Epidermal melanocyte (primary cell): Measurements from ENCODE around the gene DLG2.

ENCODE experiments used
- DNase-seq: peaks from one replicate; pipeline ENCODE4 v3.0.0; 2011; ENCODE audit warnings: low spot score; ENCODE audit not compliant: insufficient read length

The DLG2 gene

GRCh38 chr11:83663446-83663845 is 1963.7 kb downstream of the DLG2 start:
- DNase-seq, result no peak

GRCh38 chr11:83662494-83662893 is 1964.7 kb downstream of the DLG2 start:
- no peak for DNase-seq

DNA sequence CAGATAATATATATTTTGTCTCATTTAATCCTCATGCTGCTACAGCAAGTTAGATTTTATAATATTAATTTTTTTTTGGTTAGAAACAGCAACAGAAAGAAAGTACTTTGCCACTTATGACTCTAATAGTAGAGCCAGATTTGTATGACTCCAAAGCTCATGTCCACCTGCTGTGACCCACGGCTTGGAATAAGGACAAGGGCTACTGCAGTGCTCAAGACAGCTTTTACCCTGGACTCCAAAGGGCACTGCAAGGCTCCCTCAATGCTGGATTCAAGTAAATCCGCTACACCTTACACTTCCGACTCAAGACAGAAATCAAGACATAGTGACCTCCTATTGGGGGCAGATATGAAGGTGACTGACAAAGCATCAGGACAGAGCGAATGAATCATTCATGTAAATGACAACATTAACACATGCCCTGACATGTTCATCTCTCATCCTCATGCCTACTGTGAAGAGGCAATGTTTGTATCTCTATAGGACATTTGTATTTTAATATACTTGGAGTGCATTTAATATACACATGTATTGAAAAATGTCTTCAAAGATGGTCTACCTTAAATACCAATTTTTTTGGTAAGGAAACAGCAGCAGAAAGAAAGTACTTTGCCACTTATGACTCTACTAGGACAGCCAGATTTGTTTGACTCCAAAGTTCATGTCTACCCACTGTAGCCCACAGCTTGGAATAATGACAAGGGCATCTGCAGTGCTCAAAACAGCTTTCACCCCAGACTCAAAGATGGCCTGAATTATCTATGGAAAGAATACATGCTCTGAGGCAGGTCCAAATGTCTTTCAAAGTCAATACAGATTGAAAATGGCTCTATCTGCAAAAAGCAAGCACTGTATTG is 1965.4 kb downstream of the DLG2 start:
- no peak for DNase-seq

GRCh38 chr11:83659466-83659865 is 1967.7 kb downstream of the DLG2 start:
- no peak for DNase-seq

DNA sequence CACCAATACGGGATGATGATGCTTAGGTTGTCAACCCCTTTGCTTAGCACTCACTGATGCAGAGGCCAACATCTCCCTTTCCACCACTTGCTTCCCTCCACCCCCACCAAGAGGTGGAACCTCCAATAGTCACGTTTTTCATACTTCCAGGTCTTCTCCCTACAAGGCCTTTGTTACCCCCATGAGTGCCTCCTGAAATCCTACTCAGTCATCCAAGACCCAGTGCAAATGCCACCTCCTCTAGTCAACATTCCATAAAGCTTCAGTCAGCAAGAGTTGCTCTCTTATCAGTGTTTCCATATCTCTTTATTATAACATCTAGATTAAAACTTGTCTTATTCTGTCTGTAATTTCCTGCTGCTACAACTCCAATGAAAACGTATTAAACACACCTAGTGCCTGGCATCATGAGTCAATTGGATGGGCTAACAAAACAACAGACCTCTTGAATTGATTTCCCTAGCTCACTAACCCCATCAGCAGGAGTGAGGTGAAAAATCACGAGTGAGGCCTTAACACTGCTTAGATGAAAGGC is 1970.3 kb downstream of the DLG2 start:
- no peak for DNase-seq

GRCh38 chr11:83655976-83656375 is 1971.2 kb downstream of the DLG2 start:
- no peak for DNase-seq

DNA sequence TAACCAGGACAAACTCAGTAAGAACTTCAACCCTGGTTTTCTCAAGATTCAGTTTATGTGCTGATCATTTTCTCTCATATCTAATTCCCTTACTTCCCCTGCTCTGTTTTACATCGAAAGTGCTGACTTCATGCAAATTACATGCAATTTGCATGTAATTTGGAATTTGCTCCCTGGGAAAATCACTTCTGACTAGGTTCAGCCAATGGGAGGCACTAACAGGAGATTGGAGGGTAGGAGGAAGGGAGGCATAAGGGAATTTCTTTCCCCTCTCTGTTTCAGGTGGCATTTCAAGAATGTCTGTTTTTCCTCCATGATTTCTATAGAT is 1977.7 kb downstream of the DLG2 start:
- no peak for DNase-seq

DNA sequence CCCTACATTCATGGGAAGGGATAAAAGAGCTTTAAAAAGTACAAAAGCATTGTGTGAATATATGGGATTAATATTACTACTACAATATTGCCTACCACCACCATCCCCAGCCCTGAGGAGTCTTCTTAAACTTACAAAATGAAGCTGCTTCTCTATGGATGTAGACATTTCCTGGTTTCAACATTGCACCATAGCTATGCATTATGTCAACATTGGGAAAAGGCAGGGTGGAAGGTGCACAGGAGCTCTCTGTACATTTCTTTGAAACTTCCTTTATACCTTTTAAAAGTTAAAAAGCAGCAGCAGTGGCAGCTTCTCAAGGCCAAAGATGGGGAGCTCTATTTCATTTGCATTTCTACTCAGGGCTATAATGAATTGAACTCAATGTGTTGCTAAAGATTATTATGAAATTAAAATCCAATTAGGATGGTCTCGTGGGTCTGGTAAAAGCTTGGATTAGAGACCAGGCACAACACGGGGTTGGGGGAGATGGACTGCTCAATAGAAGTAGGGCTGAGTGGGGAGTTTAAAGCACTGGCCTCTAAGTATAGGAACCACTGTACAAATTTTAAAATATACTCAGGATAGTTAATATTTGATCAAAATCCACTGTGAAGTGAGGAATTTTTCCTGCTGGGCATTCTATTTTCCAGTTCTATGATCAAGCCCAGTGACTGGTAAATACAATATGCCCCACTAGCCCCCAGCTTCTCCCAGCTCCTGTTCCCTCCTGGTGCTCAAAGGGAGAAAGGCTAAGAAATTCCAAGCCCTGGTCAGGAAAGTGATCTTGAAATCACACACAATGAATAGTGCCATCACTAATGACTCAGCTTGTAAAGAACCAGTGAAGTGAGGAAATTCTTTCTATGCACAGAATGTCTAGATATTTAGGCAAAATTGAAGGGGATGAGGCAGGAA is 1978.3 kb downstream of the DLG2 start:
- DNase-seq, result no peak

DNA sequence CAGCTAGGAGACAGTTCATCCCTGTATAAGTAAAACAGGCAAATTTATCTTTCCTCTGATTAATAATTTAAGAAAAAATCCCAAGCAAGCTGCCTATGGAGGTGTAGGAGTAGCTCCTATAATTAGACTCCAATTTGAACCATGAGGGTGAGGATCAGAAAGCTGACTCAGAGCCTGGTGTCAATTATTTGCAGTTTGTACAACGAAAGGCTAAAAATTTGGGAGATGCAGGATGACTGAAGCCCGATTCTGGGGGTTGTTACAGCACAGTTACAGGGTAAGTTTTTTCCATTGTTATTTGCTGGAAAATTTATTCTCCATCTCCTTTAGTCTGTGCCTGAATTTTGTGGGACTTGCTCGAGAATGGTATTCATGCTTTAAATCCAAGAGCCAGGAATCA is 1981.6 kb downstream of the DLG2 start:
- DNase-seq, result no peak

DNA sequence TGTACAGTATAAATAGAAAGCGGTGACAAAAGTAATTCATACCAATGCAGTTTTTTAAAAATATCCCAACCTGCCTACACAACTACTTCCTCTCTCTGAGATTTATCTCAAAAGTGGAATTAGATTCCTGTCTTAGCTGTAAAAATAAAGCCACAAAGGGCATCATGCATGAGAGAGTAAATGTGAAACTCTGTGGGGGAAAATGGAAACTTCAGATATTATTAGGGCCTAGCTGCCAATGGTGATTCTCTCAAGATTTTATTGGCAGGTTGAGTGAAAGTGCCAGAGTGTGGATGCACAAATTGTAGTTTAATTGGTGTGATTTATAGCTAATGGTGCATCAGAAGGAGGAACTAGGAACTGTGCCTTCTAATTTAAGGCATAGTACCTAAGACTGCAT is 1984.0 kb downstream of the DLG2 start:
- no peak for DNase-seq

DNA sequence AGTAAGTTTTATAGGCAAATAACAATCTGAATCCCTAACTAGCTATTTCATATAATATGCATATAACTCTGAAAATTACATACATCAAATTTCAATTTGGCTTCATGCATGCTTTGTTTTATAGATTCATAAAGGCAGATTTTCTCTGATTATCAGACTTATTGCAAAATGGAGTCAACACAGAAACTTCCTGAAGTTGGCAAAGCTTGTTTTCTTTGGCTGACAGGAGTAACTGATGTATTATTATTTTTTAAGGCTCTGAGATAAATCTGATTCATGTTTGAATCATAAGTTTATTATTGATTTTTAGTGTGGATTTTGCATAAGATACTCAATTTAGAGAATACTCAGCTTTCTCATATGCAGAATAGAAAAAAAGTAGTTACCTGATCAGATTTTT is 1984.6 kb downstream of the DLG2 start:
- no peak for DNase-seq

GRCh38 chr11:83641511-83641910 is 1985.6 kb downstream of the DLG2 start:
- no peak for DNase-seq

DNA sequence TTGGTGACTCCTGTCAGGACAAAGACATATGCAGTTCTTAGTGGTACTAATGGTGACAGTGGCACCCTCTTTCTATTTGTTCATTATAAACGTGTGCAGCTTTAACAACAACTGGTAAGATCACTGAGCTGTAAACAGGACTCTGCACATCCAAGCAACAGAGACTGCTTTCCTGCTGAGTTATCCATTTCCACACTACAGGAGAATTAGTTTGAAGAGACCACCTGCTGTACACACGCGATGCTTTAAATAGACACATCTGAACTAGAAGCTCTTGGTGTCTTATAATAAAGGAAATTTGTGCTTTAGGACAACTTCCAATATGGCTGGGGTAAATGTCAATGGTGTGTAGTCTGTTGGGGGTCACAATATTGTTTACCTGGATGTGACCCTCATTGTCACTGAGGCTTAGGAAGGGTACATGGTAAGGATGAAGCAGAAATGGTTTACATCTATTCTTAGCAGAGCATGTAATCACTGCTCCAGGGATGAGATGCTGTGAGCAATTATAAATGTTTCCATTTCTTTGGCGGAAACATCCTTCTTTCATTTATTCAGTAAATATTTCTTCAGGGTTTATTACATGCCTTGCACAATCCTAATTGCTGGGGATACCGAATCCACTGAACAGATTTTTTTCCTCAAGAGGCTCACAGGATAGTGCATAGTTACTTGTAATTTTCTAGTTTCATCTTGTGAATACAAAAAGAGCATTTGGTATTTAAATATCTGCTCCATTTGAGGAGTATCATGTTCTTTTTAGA is 1987.0 kb downstream of the DLG2 start:
- DNase-seq, result no peak

DNA sequence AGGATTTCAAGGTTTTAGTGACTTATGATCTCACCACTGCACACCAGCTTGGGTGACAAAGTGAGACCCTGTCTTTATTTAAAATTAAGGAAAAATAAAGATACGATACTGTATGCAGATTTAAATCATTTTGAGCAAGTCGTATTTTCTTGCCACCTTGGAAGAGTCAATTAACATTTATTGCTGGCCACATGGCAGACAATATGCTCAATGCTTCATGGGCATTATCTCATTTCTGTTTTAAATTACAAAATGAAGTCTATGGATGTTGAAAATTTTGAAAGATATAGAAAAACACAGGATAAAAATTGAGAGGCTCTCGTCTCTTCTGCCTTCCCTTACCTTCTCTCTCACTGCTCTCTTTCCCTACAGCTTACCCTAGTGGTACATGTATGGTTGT is 1992.0 kb downstream of the DLG2 start:
- DNase-seq, result no peak

GRCh38 chr11:83630211-83630610 is 1996.9 kb downstream of the DLG2 start:
- DNase-seq, result no peak

- DNase-seq, result no peak
Observed at GRCh38 chr11:83629775-83630174, 1997.4 kb downstream of the DLG2 start.

GRCh38 chr11:83628622-83629355 is 1998.4 kb downstream of the DLG2 start:
- DNase-seq, result no peak

DNA sequence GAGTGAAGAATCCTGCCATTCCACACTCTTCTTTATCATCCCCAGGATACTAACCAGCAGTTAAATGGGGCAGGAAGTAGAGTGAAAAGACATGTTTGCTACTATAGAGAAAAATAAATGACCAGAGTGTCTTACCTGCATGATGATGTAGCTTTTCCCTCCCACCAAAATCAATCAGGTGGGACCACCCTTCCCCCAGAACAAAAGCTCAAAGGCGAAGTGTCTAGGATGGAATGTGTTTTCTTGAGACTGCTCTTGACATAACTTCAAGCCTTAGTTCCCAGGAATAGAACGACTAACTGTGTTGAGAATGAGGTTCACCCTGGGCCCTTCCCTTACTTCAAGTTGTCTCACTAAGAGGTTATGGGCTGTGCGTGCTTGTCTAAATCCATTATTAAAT is 2001.8 kb downstream of the DLG2 start:
- DNase-seq, result no peak

DNA sequence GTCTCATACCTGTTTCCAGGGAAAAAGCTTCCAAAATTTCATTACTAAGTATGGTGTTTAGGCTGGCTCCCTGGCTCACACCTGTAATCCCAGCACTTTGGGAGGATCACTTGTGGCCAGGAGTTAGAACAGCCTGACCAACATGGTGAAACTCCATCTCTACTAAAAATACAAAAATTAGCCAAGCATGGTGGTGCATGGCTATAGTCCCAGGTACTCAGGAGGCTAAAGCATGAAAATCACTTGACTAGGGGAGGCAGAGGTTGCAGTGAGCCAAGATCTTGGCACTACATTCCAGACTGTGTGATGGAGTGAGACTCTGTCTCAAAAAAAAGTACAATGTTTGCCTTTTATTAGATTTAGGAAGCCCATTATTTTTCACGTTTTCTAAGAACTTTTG is 2009.5 kb downstream of the DLG2 start:
- DNase-seq, result no peak

DNA sequence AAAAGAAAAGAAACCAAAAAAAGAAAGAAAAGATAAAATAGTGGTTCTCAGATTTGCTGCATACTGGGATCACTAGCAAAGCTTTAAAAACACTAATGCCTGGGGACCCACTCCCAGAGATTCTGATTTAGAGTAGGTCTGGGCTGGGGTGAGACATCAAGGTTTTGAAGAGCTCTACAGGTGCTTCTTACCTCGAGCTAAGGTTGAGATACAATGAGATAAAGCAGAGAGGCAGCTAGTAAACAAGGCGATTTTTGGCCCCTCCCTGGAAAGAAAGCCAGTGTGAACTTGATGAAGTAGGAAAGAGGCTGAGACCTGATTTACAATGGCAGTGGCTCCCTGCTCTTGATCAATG is 2013.4 kb downstream of the DLG2 start:
- no peak for DNase-seq
